HepG2 (cell line): ENCODE measurements around the gene DNMT3B. TPM values are rescaled to one million over a fixed set of nuclear protein-coding genes. Genes with fewer than 3 reads are reported as not detected.

Experiments used
- KLF12 ChIP-seq: sonication (generic); formaldehyde crosslinking; IDR thresholded peaks from 2 replicates; pipeline ENCODE4 v1.4.0; 2020; ENCODE audit warnings: missing genetic modification reagents, borderline replicate concordance
- SNAI1 ChIP-seq: sonication (generic); formaldehyde crosslinking; IDR thresholded peaks from 2 replicates; pipeline ENCODE4 v1.5.0; 2020; ENCODE audit warnings: mild to moderate bottlenecking, missing genetic modification reagents, borderline replicate concordance
- SRSF1 ChIP-seq: fragments of 200-400 bp; formaldehyde crosslinking; optimal IDR thresholded peaks from 2 replicates; pipeline ENCODE3; 2017; ENCODE audit warnings: mild to moderate bottlenecking, low read depth, low read length, moderate library complexity
- TBX2 ChIP-seq: sonication (generic); formaldehyde crosslinking; IDR thresholded peaks from 2 replicates; pipeline ENCODE4 v1.5.0; 2020; ENCODE audit warnings: missing genetic modification reagents, mild to moderate bottlenecking, borderline replicate concordance
- ZNF235 ChIP-seq: sonication (generic); formaldehyde crosslinking; IDR thresholded peaks from 2 replicates; pipeline ENCODE4 v1.8.1; 2023; ENCODE audit warnings: mild to moderate bottlenecking, missing genetic modification reagents, borderline replicate concordance
- ZNF383 ChIP-seq: sonication (generic); formaldehyde crosslinking; IDR thresholded peaks from 2 replicates; pipeline ENCODE4 v1.4.0; 2020; ENCODE audit warnings: missing genetic modification reagents, mild to moderate bottlenecking, borderline replicate concordance
- ZNF605 ChIP-seq: sonication (generic); formaldehyde crosslinking; IDR thresholded peaks from 2 replicates; pipeline ENCODE4 v1.8.0; 2022; ENCODE audit warnings: mild to moderate bottlenecking, missing genetic modification reagents
- ZNF713 ChIP-seq: sonication (generic); formaldehyde crosslinking; IDR thresholded peaks from 2 replicates; pipeline ENCODE4 v1.4.0; 2020; ENCODE audit warnings: mild to moderate bottlenecking, missing genetic modification reagents
- ZNF83 ChIP-seq: sonication (generic); formaldehyde crosslinking; IDR thresholded peaks from 2 replicates; pipeline ENCODE4 v1.4.0; 2020; ENCODE audit warnings: missing genetic modification reagents, mild to moderate bottlenecking, borderline replicate concordance
- polyA plus RNA-seq, 8 experiments: library from polyadenylated mRNA; depleted of rRNA in 3 of 8; stranded (reverse) in 7 of 8; unstranded in 1 of 8; fragments of >200 nt; fragmentation: Illumina TruSeq in 4 of 8; extraction: Trizol in 4 of 8; gene quantifications; 2 replicates each; pipeline versions ENCODE4 v1.2.1 to v1.2.3, GENCODE V29; 2011 to 2016; ENCODE audit warnings: low read depth in 4 of 8, missing spikeins in 1 of 8, mixed read lengths in 1 of 8; ENCODE audit not compliant: insufficient read depth in 1 of 8
- total RNA-seq, 5 experiments: library from RNA; depleted of rRNA; stranded (reverse); fragments of >200 nt; fragmentation: Illumina TruSeq; extraction: Trizol; gene quantifications; 2 replicates each; pipeline ENCODE4 v1.2.3, GENCODE V29; 2016; ENCODE audit warnings: low read depth in 1 of 5
- TF ChIP-seq, protein P1 (sequence below): sonication (generic); formaldehyde crosslinking; IDR thresholded peaks from 2 replicates; pipeline ENCODE4 v1.4.0; 2020; ENCODE audit warnings: missing genetic modification reagents, borderline replicate concordance
- TF ChIP-seq, protein P2 (sequence below): IDR thresholded peaks from 2 replicates; pipeline ENCODE4 v1.6.1; 2016; ENCODE audit warnings: mild to moderate bottlenecking
- TF ChIP-seq, protein P3 (sequence below), 2 experiments: IDR thresholded peaks; 2 replicates each; pipeline ENCODE4 v1.6.1; 2011 to 2012; ENCODE audit warnings: low read length in 2 of 2, borderline replicate concordance in 1 of 2, low read depth in 1 of 2, mild to moderate bottlenecking in 1 of 2, moderate library complexity in 1 of 2
- TF ChIP-seq, protein P4 (sequence below): sonication (generic); formaldehyde crosslinking; IDR thresholded peaks from 2 replicates; pipeline ENCODE4 v1.5.0; 2020; ENCODE audit warnings: missing genetic modification reagents, mild to moderate bottlenecking, borderline replicate concordance
- TF ChIP-seq, protein P5 (sequence below): sonication (generic); formaldehyde crosslinking; IDR thresholded peaks from 2 replicates; pipeline ENCODE4 v1.9.0; 2022; ENCODE audit warnings: missing genetic modification reagents, mild to moderate bottlenecking, borderline replicate concordance

Gene DNMT3B
- total and polyA plus RNA-seq, 2 of the 13 experiments (the other 11 are each of a cell fraction or from before 2014, with no cell fraction given) = 3.8 to 13.9 TPM

DNA sequence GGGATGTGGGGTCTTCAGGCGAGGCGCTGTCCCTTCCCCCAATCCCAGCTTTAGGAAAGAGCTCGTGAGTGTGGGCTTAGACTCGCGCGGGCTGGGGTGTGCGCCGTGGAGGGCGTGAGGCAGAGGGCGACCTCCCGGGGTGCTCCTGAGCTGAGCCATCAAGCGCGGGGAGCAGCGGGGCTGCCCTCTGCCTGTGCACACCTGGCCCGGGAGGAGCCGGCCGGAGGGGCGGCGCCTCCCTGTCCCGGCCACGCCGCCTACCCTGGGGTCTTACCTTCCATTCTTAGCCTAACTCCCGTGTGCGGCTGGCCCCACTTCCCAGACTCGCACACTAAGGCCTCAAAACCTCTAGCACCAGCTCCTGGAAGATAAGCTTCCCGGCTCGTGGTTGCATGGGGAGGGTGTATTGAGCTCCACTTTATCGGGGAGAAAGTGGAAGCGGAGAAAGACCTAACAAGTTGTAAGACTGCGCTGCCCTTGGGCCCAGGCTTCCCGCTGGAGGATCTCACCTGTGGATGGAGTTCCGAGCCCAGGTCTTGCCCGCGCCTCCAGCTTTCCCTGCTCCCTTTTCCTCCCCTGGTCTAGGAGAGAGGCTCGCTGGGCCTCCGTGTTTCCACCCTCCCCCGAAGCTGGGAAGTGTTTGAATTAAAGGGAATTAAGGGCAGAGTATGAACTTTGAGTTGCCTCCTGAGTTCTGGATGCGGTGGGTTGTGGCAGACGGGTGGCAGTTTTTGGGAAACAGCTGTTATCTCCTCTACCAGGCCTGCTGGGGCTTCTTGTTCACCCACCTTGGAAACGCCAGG, 1.2 kb downstream of the DNMT3B start (continued):
- TF ChIP-seq, protein P1, sequence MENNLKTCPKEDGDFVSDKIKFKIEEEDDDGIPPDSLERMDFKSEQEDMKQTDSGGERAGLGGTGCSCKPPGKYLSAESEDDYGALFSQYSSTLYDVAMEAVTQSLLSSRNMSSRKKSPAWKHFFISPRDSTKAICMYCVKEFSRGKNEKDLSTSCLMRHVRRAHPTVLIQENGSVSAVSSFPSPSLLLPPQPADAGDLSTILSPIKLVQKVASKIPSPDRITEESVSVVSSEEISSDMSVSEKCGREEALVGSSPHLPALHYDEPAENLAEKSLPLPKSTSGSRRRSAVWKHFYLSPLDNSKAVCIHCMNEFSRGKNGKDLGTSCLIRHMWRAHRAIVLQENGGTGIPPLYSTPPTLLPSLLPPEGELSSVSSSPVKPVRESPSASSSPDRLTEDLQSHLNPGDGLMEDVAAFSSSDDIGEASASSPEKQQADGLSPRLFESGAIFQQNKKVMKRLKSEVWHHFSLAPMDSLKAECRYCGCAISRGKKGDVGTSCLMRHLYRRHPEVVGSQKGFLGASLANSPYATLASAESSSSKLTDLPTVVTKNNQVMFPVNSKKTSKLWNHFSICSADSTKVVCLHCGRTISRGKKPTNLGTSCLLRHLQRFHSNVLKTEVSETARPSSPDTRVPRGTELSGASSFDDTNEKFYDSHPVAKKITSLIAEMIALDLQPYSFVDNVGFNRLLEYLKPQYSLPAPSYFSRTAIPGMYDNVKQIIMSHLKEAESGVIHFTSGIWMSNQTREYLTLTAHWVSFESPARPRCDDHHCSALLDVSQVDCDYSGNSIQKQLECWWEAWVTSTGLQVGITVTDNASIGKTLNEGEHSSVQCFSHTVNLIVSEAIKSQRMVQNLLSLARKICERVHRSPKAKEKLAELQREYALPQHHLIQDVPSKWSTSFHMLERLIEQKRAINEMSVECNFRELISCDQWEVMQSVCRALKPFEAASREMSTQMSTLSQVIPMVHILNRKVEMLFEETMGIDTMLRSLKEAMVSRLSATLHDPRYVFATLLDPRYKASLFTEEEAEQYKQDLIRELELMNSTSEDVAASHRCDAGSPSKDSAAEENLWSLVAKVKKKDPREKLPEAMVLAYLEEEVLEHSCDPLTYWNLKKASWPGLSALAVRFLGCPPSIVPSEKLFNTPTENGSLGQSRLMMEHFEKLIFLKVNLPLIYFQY = peak; percentile 61; the same call in 1 of the 2 replicates
- TF ChIP-seq, protein P2, sequence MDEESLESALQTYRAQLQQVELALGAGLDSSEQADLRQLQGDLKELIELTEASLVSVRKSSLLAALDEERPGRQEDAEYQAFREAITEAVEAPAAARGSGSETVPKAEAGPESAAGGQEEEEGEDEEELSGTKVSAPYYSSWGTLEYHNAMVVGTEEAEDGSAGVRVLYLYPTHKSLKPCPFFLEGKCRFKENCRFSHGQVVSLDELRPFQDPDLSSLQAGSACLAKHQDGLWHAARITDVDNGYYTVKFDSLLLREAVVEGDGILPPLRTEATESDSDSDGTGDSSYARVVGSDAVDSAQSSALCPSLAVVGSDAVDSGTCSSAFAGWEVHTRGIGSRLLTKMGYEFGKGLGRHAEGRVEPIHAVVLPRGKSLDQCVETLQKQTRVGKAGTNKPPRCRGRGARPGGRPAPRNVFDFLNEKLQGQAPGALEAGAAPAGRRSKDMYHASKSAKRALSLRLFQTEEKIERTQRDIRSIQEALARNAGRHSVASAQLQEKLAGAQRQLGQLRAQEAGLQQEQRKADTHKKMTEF (CRISPR knock-in tag) = peak; percentile 70; the same call in 1 of the 2 replicates
- TF ChIP-seq TBX2 (CRISPR knock-in tag) = peak; percentile 58
- TF ChIP-seq KLF12 (CRISPR knock-in tag) = no peak; the same call in 1 of the 2 replicates
- TF ChIP-seq, protein P3, sequence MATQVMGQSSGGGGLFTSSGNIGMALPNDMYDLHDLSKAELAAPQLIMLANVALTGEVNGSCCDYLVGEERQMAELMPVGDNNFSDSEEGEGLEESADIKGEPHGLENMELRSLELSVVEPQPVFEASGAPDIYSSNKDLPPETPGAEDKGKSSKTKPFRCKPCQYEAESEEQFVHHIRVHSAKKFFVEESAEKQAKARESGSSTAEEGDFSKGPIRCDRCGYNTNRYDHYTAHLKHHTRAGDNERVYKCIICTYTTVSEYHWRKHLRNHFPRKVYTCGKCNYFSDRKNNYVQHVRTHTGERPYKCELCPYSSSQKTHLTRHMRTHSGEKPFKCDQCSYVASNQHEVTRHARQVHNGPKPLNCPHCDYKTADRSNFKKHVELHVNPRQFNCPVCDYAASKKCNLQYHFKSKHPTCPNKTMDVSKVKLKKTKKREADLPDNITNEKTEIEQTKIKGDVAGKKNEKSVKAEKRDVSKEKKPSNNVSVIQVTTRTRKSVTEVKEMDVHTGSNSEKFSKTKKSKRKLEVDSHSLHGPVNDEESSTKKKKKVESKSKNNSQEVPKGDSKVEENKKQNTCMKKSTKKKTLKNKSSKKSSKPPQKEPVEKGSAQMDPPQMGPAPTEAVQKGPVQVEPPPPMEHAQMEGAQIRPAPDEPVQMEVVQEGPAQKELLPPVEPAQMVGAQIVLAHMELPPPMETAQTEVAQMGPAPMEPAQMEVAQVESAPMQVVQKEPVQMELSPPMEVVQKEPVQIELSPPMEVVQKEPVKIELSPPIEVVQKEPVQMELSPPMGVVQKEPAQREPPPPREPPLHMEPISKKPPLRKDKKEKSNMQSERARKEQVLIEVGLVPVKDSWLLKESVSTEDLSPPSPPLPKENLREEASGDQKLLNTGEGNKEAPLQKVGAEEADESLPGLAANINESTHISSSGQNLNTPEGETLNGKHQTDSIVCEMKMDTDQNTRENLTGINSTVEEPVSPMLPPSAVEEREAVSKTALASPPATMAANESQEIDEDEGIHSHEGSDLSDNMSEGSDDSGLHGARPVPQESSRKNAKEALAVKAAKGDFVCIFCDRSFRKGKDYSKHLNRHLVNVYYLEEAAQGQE (IDR thresholded peaks at IDR 0.05; ENCODE audit: borderline replicate concordance in 1 of 2, low read depth in 1 of 2, low read length in 2 of 2) = no peak
- TF ChIP-seq, protein P4, sequence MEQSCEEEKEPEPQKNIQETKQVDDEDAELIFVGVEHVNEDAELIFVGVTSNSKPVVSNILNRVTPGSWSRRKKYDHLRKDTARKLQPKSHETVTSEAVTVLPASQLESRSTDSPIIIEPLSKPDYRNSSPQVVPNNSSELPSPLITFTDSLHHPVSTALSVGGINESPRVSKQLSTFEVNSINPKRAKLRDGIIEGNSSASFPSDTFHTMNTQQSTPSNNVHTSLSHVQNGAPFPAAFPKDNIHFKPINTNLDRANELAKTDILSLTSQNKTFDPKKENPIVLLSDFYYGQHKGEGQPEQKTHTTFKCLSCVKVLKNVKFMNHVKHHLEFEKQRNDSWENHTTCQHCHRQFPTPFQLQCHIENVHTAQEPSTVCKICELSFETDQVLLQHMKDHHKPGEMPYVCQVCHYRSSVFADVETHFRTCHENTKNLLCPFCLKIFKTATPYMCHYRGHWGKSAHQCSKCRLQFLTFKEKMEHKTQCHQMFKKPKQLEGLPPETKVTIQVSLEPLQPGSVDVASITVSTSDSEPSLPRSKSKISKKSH (CRISPR knock-in tag) = peak; percentile 31; the same call in 1 of the 2 replicates
- 0 out of 2 replicates have a peak, but pooled peaks have one; percentile 3 for TF ChIP-seq ZNF235 (CRISPR knock-in tag)
- TF ChIP-seq ZNF713 (CRISPR knock-in tag) = 0 out of 2 replicates have a peak, but pooled peaks have one; percentile 9
- no peak for TF ChIP-seq ZNF83 (CRISPR knock-in tag)
- TF ChIP-seq SRSF1 = peak; percentile 10
- TF ChIP-seq, protein P5, sequence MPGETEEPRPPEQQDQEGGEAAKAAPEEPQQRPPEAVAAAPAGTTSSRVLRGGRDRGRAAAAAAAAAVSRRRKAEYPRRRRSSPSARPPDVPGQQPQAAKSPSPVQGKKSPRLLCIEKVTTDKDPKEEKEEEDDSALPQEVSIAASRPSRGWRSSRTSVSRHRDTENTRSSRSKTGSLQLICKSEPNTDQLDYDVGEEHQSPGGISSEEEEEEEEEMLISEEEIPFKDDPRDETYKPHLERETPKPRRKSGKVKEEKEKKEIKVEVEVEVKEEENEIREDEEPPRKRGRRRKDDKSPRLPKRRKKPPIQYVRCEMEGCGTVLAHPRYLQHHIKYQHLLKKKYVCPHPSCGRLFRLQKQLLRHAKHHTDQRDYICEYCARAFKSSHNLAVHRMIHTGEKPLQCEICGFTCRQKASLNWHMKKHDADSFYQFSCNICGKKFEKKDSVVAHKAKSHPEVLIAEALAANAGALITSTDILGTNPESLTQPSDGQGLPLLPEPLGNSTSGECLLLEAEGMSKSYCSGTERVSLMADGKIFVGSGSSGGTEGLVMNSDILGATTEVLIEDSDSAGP (CRISPR knock-in tag) = peak; percentile 66
- TF ChIP-seq SNAI1 (CRISPR knock-in tag) = no peak
- TF ChIP-seq ZNF605 (CRISPR knock-in tag) = 0 out of 2 replicates have a peak, but pooled peaks have one; percentile 52
- TF ChIP-seq ZNF383 (CRISPR knock-in tag) = no peak
